H9 (cell line): ENCODE measurements around the gene HSPG2. TPM values are rescaled to one million over a fixed set of nuclear protein-coding genes. Genes with fewer than 3 reads are reported as not detected.

Experiments
- DNase-seq: peaks from one replicate; pipeline ENCODE4 v3.0.0-alpha.2; 2017
- H2AFZ ChIP-seq: one replicate; pipeline ENCODE4 v1.6.1; 2013; ENCODE audit warnings: mild to moderate bottlenecking, low read length, control low read depth, moderate library complexity
- H2AK5ac ChIP-seq: 2 replicates; pipeline ENCODE4 v1.6.1; 2013; ENCODE audit warnings: low read length, control low read depth, mixed read lengths; ENCODE audit not compliant: insufficient read length
- H2BK120ac ChIP-seq: one replicate; pipeline ENCODE4 v1.6.1; 2013; ENCODE audit warnings: low read depth, mild to moderate bottlenecking, low read length, control low read depth, inconsistent platforms; ENCODE audit not compliant: poor library complexity, severe bottlenecking
- H2BK12ac ChIP-seq: 2 replicates; pipeline ENCODE4 v1.6.1; 2013; ENCODE audit warnings: low read length, control low read depth, mixed read lengths, low read depth; ENCODE audit not compliant: insufficient read length
- H2BK15ac ChIP-seq: 2 replicates; pipeline ENCODE4 v1.6.1; 2013; ENCODE audit warnings: low read depth, low read length, control low read depth
- H2BK20ac ChIP-seq: one replicate; pipeline ENCODE4 v1.6.1; 2013; ENCODE audit warnings: low read depth, mild to moderate bottlenecking, low read length, control low read depth, inconsistent platforms; ENCODE audit not compliant: poor library complexity, severe bottlenecking
- H2BK5ac ChIP-seq: 2 replicates; pipeline ENCODE4 v1.6.1; 2013; ENCODE audit warnings: low read length, control low read depth, mixed read lengths; ENCODE audit not compliant: insufficient read length
- H3K14ac ChIP-seq: 2 replicates; pipeline ENCODE4 v1.6.1; 2013; ENCODE audit warnings: low read length, control low read depth; ENCODE audit not compliant: insufficient read depth
- H3K18ac ChIP-seq: 2 replicates; pipeline ENCODE4 v1.6.1; 2013; ENCODE audit warnings: low read depth, mild to moderate bottlenecking, mixed read lengths, low read length, control low read depth; ENCODE audit not compliant: insufficient read length
- H3K23ac ChIP-seq: 2 replicates; pipeline ENCODE4 v1.6.1; 2013; ENCODE audit warnings: low read length, control low read depth, mixed read lengths, low read depth; ENCODE audit not compliant: insufficient read length
- H3K23me2 ChIP-seq: 2 replicates; pipeline ENCODE4 v1.6.1; 2013; ENCODE audit warnings: low read depth, mild to moderate bottlenecking, mixed read lengths, low read length, control low read depth; ENCODE audit not compliant: insufficient read length, poor library complexity, severe bottlenecking
- H3K27ac ChIP-seq: 2 replicates; pipeline ENCODE4 v1.5.1; 2013; ENCODE audit warnings: low read length, control low read depth, mixed read lengths, low read depth; ENCODE audit not compliant: insufficient read length
- H3K27me3 ChIP-seq: 2 replicates; pipeline ENCODE4 v1.6.1; 2013; ENCODE audit warnings: low read length, control low read depth, inconsistent platforms; ENCODE audit not compliant: insufficient read depth
- H3K4ac ChIP-seq: 2 replicates; pipeline ENCODE4 v1.6.1; 2013; ENCODE audit warnings: low read depth, mild to moderate bottlenecking, control low read depth, inconsistent platforms, low read length, moderate library complexity
- H3K4me1 ChIP-seq: 2 replicates; pipeline ENCODE4 v1.6.1; 2013; ENCODE audit warnings: low read length, control low read depth, inconsistent platforms; ENCODE audit not compliant: insufficient read depth
- H3K4me2 ChIP-seq: 2 replicates; pipeline ENCODE4 v1.6.1; 2013; ENCODE audit warnings: low read length, control low read depth, mixed read lengths; ENCODE audit not compliant: insufficient read length, insufficient read depth
- H3K56ac ChIP-seq: 2 replicates; pipeline ENCODE4 v1.6.1; 2013; ENCODE audit warnings: low read depth, mild to moderate bottlenecking, mixed read lengths, low read length, control low read depth; ENCODE audit not compliant: insufficient read length
- H3K79me1 ChIP-seq: 2 replicates; pipeline ENCODE4 v1.6.1; 2013; ENCODE audit warnings: low read depth, mild to moderate bottlenecking, moderate library complexity, low read length, control low read depth, inconsistent platforms; ENCODE audit not compliant: insufficient read depth, poor library complexity, severe bottlenecking
- H3K79me2 ChIP-seq: 2 replicates; pipeline ENCODE4 v1.6.1; 2013; ENCODE audit warnings: low read length, control low read depth, inconsistent platforms; ENCODE audit not compliant: insufficient read depth
- H3K9ac ChIP-seq: 2 replicates; pipeline ENCODE4 v1.6.1; 2013; ENCODE audit warnings: low read length, control low read depth, mixed read lengths; ENCODE audit not compliant: insufficient read length; ENCODE audit errors: extremely low read depth
- H3K9me3 ChIP-seq: one replicate; pipeline ENCODE4 v1.6.1; 2013; ENCODE audit warnings: low read depth, low read length, inconsistent platforms; ENCODE audit not compliant: control insufficient read depth
- H3T11ph ChIP-seq: one replicate; pipeline ENCODE4 v1.6.1; 2013; ENCODE audit warnings: mild to moderate bottlenecking, low read length, control low read depth, inconsistent platforms
- H4K20me1 ChIP-seq: one replicate; pipeline ENCODE4 v1.6.1; 2013; ENCODE audit not compliant: control insufficient read depth, insufficient read length, insufficient read depth
- H4K5ac ChIP-seq: 2 replicates; pipeline ENCODE4 v1.6.1; 2013; ENCODE audit warnings: low read depth, mild to moderate bottlenecking, mixed read lengths, low read length, control low read depth; ENCODE audit not compliant: insufficient read length
- H4K8ac ChIP-seq: replicated peaks from 2 replicates; pipeline ENCODE4 v1.6.1; 2013; ENCODE audit warnings: low read length, control low read depth, mixed read lengths, low read depth; ENCODE audit not compliant: insufficient read length
- H4K91ac ChIP-seq: 2 replicates; pipeline ENCODE4 v1.6.1; 2013; ENCODE audit warnings: low read depth, mild to moderate bottlenecking, moderate library complexity, mixed read lengths, low read length, control low read depth; ENCODE audit not compliant: insufficient read length
- H3K27ac Mint-ChIP-seq, 3 experiments: 2 replicates in 2 of 3; 3 replicates in 1 of 3; pipeline ENCODE4 v1.8.0; 2020 to 2021; ENCODE audit warnings: mixed read lengths in 3 of 3, mild to moderate bottlenecking in 1 of 3, moderate library complexity in 1 of 3
- H3K27me3 Mint-ChIP-seq: 2 replicates; pipeline ENCODE4 v1.8.0; 2021; ENCODE audit warnings: low read depth, mild to moderate bottlenecking, moderate library complexity, mixed read lengths
- H3K36me3 Mint-ChIP-seq, 3 experiments: 2 replicates in 2 of 3; 3 replicates in 1 of 3; pipeline ENCODE4 v1.8.0; 2020 to 2021; ENCODE audit warnings: low read depth in 3 of 3, mixed read lengths in 3 of 3; ENCODE audit not compliant: insufficient read depth in 1 of 3
- H3K4me1 Mint-ChIP-seq, 2 experiments: 2 replicates each; pipeline ENCODE4 v1.8.0; 2020; ENCODE audit warnings: mixed read lengths in 2 of 2
- H3K4me3 Mint-ChIP-seq, 2 experiments: 2 replicates in 1 of 2; 3 replicates in 1 of 2; pipeline ENCODE4 v1.8.0; 2020 to 2021; ENCODE audit warnings: mild to moderate bottlenecking in 2 of 2, mixed read lengths in 2 of 2, moderate library complexity in 1 of 2
- H3K9me3 Mint-ChIP-seq, 2 experiments: 2 replicates in 1 of 2; 3 replicates in 1 of 2; pipeline ENCODE4 v1.8.0; 2020; ENCODE audit warnings: mild to moderate bottlenecking in 2 of 2, mixed read lengths in 2 of 2, moderate library complexity in 1 of 2
- WGBS: extraction: QIAGEN DNeasy Blood & Tissue Kit; methylation state at CpG from one replicate; pipeline ENCODE4 v1.1.7; 2013; ENCODE audit warnings: missing lambda C conversion rate, low lambda C conversion rate, mixed read lengths; ENCODE audit not compliant: insufficient read length; ENCODE audit errors: extremely low coverage; 5-methylcytosine and 5-hydroxymethylcytosine counted together
- total RNA-seq: library from RNA; stranded (reverse); gene quantifications from 2 replicates; pipeline ENCODE4 v1.2.1, GENCODE V29; 2021
- TF ChIP-seq, protein P1 (sequence below): fragments of 200-600 bp; sonication (generic); conservative IDR thresholded peaks from 3 replicates; pipeline ENCODE4 v1.8.0; 2021; ENCODE audit warnings: antibody characterized with exemption, mild to moderate bottlenecking

HSPG2 gene
- total RNA-seq, 1 experiment from 2014 or later = 90.0 TPM

DNA sequence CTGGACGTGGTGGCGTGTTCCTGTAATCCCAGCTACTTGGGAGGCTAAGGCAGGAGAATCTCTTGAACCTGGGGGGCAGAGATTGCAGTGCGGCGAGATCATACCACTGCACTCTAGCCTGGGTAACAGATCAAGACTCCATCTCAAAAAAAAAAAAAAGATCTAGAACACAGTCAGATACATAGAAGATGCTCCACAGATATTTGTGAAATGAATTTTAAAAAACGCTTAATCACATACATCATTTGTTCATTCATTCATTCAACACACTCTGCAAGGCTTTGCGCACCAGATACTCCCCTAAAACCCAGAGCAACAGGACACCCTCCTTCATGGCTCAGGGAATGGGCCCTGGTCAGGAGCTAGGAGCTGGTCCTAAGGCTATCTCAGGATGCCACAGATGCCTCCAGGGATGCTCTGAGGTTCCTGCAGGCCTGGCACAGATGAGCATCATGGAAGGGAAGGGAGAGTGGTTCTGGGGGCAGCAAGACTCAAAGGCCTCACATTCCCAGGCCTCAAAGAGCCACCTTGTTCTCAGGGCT lies 6.4 kb downstream of the HSPG2 start:
- Mint-ChIP-seq H3K36me3 (peaks cover 3 to 21% (median 13%) of the 10 kb centered on the region in 3 experiments; a peak in 6 of 7 replicates), H3K9me3 (no peaks in the 10 kb centered on the region), H3K27ac (peak overlapping the region in 1 of 3 experiments; percentile 9; a peak in 2 of 7 replicates), H3K4me1 (peaks cover 32 to 46% of the 10 kb centered on the region in 2 experiments), H3K27me3 (no peaks in the 10 kb centered on the region; the same call in 1 of the 2 replicates), H3K4me3 (no peak overlapping the region)
- Histone ChIP-seq H2BK5ac (no peak overlapping the region), H3K4ac (no peak overlapping the region), H3K56ac (no peak overlapping the region), H4K91ac (no peak overlapping the region), H4K8ac (no peak overlapping the region), H3K23ac (no peak overlapping the region), H4K5ac (no peak overlapping the region), H3K14ac (peak overlapping the region; percentile 16; the same call in 1 of the 2 replicates), H3K79me2 (peaks cover 4% of the 10 kb centered on the region; the same call in 1 of the 2 replicates), H3K9me3 (no peaks in the 10 kb centered on the region), H3K9ac (no peak overlapping the region), H3K18ac (no peak overlapping the region), H2BK15ac (no peak overlapping the region; the same call in 1 of the 2 replicates), H3K79me1 (peaks cover 3% of the 10 kb centered on the region), H2AK5ac (no peak overlapping the region), H3K4me2 (no peak overlapping the region), H3K27ac (no peak overlapping the region), H3K23me2 (no peaks in the 10 kb centered on the region), H3K27me3 (no peaks in the 10 kb centered on the region), H3T11ph (no peak overlapping the region), H2BK12ac (no peak overlapping the region), H2AFZ (no peak overlapping the region), H3K4me1 (peaks cover 7% of the 10 kb centered on the region; the same call in 1 of the 2 replicates), H2BK20ac (no peak overlapping the region), H4K20me1 (no peaks in the 10 kb centered on the region), H2BK120ac (no peak overlapping the region)
- no peak for DNase-seq
- TF ChIP-seq, protein P1, sequence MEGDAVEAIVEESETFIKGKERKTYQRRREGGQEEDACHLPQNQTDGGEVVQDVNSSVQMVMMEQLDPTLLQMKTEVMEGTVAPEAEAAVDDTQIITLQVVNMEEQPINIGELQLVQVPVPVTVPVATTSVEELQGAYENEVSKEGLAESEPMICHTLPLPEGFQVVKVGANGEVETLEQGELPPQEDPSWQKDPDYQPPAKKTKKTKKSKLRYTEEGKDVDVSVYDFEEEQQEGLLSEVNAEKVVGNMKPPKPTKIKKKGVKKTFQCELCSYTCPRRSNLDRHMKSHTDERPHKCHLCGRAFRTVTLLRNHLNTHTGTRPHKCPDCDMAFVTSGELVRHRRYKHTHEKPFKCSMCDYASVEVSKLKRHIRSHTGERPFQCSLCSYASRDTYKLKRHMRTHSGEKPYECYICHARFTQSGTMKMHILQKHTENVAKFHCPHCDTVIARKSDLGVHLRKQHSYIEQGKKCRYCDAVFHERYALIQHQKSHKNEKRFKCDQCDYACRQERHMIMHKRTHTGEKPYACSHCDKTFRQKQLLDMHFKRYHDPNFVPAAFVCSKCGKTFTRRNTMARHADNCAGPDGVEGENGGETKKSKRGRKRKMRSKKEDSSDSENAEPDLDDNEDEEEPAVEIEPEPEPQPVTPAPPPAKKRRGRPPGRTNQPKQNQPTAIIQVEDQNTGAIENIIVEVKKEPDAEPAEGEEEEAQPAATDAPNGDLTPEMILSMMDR = no peak
- no CpG with 5 or more reads among the region's 6 CpGs for WGBS
